NCI-H1092 treated with DMSO at 0.1 percent for 48 hours (cell line): ENCODE measurements around the gene CBX7.

Experiments
- DNase-seq: peaks from one replicate; lab custom pipeline; 2025; lab: John Stamatoyannopoulos, UW

The CBX7 gene

DNA sequence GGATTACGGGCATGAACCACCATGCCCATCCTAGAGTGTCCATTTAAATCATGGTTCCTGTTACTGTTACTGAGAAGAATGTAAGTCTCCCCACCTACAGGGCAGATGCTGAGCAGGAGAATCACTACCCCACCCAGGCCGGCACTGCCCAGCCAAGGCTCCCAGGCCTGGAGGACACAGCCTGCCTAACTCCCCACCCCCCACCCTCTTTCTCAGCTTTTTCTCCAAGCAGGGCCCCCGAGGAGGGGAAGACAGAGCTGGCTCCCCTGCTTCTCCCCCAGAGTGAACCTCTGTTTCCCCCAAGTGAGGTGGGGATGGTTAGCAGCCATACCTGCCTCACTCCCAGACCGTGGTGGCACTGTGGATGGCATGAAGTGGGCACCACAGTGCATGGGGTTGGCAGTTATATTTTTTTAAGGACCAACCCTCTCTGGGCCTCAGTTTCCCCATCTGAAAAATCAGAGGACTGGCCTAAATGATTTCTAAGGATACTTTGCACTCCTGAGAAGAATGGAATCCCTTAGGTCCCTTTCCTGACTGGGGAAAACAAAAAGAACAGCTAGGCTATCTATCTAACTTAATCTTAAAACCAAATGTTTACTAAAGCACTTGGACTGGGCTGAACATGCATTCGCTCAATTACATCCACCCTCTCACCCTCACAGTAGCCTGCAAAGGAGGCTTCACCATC is 5.0 kb downstream of the CBX7 start:
- DNase-seq: no peak

DNA sequence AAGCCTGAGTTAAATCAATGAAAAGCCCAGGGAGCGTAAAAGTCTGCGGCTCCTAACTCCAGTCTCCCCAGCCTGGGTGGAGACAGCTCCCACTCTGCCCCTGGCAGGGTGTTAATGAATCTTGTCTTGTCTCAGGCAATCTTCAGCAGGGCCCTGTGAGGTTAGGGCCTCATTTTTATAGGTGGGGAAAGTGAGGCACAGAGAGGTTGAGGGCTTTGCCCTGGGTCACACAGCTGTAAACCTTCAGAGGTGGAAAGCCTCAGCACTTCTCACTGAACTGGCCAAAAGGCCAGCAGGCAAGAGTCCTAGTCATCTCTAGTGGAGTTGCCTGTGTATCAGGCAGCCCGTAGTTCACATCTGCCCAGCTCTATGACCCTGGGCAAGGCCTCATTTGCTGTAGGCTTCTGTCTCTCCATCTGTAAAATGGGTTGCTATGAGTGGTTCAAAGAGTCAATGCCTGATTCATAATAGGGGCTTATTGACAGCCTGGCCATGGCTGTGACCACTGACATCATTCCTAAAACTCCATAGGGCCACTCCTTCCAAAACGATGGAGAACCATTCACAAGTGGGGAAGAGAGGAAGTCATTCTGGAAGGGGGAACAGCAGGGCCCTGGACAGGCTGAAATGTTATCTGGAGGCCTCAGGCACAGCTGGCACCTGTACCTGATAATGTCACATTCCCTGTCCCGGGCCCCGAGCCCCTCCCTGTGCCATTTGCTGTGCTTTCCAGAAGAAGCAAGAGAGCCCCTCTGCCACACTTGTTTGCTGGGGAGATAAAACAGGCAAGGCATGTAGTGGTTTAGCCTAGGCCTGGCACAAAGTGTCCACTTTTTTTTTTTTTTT is 6.0 kb downstream of the CBX7 start:
- no peak for DNase-seq

DNA sequence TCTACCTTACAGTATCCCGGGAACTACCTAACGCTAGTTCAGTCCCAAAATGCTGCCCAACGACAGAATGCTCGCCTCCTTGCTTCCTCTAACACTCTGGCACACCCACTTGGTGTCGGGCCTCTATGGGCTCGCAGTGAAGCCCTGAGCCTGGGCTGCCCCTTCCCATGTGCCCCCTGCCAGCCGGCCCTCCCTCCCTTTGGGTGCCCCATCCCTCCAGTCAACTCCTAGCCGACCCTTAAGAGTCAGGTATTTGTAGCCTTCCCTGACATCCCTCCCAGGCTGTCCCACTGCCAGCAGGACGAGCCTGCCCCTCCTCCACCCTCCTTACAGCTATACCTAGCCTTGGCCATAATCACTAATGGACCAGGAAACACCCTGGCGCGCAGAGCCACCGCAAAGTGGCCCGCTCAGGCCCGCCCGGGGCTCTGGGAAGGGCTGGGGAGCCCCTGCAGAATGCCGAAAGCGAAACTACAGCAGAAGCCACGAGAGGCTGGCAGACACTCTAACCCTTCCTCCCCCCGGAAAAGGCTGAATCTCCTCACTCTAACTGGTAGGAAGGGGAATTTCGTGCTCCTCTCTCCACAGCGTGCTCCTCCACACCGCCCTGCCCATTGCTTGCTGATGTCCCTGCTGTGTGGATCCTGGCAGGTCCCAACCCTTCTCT is 8.2 kb downstream of the CBX7 start:
- no peak for DNase-seq

DNA sequence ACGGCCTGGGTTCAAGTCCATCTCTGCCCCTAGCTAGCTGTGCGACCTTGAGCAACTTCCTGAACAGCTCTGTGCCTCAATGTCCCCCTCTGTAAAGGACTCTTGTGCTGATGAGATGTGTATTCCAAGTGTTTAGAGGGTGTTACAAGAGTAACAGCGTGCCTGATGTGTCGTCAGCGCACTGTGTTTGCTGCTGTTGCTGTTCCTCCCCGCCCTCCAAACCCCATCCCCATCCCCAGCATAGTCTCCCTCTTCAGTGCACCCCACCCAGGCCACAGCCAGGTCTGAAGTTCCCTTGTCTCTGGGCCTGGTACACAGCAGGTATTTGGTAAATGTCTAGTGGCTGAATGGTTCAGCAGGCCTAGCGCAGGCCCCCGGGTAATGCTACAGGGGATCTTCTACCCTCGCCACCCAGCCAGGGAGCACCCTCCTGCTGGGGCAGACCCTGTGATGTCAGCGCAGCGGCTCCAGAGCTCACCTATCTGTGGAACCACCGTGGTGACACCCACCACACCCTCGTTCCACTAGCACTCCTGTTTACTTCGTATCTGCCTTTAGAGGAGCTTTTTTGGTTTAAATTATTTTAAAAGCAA is 10.3 kb downstream of the CBX7 start:
- DNase-seq: no peak

DNA sequence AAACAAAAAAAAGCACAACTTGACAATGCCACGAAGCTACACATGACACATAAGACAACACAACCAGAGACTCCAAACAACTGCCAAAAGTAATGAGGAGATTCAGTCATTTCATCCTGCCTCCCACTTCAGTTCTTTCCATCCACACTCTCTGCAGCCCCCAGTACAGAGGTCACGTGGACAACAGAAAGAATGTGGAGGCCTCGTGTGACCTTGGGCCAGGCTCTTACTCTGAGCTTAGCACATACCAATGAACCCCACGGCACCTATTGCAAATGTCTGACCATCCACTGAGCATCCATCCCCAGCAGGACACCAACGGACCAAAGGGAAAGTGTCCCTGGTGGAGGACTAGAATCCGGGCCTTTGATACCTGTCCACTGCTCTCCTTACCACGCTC is 12.5 kb downstream of the CBX7 start:
- no peak for DNase-seq

DNA sequence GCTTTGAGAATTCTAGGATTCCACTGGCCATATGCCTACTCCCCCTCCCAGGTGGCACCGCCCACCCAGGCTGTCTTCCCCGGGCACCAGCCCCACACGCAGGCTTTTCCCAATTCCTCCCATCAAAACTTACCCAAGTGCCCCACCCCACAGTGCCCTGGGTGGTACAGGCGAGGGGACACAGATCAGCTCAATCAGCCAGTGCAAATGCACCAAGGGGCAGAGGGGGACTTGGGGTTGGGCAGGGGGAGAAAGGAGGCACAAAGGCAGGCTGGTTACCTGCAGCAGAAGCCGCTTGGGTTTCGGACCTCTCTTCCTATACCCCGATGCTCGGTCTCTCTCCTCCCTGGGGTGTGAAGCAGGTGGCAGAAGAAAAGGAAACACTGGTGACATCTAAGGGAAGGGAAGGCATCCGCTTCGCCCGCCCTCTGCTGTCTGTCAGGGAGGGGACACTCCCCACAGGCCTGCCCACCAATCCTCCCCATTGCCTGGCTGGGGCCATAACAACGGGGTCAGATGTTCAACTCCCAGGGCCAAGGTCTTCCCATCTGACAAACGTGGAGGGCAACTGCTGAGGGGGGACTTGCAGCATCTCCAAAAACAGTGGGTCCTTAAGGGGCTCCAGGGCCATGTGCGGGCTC is 14.0 kb downstream of the CBX7 start:
- no peak for DNase-seq

DNA sequence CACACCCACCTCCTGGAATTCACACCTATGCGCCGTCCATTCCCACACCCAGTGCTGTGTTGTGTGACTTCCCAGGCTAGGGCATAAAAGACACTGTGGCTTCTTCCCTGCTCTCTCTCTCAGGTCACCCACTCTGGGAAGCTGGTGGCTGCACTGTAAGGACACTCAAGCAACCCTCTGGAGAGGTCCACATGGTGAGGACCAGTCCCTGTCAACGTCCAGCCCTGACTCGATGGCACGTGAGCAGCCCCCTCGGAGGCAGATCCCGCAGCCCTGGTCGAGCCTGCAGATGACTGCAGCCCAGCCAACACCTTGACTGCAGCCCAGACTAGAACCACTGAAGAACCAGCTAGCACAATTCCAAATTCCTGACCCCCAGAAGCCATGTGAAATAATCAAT is 16.2 kb downstream of the CBX7 start:
- no peak for DNase-seq

DNA sequence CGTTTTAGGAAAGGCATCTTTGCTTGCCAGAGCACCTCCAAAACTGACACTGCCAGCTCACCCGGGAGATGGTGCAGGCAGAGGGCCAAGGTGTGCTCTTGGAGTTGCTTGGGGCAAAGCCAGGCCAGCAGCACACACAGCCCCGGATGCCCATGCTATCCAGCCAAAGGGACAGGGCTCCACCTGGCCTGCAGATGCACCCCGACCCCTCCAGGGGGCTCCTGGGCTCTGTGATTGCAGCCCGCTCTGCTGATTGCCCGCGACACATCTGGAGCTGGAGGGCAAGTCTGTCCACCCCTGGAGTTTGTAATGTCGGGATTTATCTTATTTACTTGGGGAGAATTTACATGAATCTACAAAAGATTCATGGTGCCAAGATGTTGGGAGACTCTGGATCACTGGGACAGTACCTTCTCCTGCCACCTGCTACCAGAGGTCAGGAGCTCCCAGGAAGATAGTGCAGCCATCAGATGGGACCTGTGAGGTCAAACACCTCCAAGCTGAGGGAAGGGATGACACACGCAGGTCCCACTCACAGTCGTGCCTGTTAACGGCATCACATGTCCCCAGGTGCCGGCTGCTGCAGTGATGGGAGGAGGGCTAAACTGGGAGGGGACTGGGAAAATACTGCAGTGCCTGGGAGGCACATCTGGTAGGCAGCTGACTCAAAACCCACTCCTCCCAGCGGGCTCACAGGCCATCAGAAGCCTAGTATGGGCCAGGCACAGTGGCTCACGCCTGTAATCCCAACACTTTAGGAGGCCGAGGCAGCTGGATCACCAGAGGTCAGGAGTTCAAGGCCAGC is 17.2 kb downstream of the CBX7 start:
- peak; percentile 19 for DNase-seq

DNA sequence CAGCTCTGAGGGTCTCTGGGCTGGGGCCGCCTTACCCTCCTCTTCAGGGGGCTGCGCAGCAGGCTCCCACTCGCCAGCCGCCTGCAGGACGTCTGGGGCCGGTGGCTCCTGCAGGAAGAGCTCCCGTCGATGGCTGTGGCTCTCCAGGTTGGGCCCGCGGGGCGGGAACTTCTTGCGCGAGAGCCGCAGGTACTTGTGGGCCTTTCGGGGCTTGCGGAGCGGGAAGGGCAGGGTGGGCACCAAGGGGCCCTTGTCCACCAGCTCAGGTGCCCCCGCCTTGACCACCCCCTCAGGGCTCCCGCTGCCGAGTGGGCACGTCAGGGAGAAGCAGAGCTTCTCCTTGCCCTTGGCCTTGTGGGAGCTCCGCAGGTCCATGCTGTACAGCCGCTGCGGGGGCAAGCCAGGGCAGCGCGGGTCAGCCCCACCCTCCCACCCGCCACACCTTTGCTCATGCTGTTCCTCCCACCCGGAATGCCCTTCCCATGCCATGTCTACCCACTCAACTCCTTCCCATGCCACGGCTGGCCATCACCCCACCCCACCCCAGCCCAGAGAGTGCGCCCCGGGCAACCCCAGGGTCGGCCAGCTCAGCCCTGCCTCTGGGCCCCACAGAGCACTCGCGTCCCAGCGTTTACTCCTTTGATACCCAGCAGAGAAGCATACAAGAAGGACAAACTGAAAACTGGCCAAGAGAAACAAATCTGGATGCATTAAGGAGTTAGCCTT is 18.0 kb downstream of the CBX7 start:
- no peak for DNase-seq

DNA sequence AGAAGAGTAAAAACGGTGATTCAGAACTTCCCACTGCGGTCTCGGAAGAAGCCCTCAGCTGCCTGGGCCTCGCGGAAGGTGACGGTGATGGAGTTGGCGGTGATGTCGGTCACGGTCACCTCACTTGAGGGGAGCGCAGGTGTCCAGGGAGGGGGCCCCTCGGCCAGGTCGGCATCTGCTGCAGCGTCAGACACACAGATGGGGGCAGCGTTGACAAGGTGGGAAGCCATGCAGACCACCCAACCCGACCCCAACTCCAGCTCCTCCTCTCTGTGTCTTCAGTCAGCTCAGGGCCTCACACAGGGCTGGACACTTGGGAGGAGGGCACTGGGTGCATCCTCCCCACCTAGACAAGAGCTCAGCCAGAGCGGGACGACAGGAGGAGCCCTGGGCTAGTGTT is 18.6 kb downstream of the CBX7 start:
- no peak for DNase-seq

DNA sequence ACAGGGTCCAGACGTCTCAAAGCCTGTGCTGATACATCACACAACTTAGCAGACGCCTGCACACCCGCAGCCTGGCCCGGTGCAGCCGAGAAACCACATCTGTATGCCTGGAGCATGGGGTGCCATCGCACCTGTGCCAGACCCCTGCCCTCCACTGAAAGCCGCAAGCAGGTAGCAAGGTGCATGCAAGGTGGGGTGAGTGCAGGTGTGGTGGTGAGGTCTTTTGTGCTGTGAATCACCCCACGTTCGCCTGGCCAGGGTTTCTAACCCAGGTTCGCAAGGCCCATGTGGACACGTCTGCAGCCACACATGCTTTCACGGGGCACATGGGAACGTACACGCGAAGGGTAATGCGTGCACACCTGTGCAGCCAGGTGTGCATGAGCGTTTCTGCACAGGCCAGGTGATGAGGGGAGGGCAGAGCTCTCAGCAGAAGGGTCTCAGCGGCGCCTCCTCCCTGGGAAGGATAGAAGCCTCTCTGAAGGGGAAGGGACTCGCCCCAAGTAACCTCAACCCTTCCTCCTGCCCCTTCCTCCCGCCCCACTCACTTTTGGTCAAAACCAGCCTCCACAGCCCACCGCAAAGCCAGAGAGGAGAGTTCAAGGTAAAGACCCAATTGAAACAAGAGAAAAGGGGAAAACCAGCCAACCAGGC is 19.5 kb downstream of the CBX7 start:
- no peak for DNase-seq

DNA sequence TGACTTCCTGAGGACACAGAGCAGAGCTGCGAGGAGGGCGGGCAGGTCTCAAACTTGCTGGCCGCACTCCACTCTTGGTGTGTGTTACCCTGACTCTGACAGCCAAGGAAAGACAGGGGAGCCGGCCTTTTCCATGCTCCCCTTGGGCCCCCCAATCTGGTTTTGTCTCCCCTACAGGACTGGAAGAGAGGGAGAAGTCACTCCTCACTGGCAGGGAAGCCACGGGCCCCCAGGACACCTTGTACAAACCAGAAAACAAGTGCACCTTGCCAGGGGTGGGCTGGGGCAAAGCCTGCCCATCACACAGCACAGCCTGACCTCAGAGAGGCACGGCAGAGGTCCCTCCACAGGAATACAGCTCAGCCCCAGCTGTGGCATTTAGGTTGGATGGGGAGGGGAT is 20.2 kb downstream of the CBX7 start:
- no peak for DNase-seq

DNA sequence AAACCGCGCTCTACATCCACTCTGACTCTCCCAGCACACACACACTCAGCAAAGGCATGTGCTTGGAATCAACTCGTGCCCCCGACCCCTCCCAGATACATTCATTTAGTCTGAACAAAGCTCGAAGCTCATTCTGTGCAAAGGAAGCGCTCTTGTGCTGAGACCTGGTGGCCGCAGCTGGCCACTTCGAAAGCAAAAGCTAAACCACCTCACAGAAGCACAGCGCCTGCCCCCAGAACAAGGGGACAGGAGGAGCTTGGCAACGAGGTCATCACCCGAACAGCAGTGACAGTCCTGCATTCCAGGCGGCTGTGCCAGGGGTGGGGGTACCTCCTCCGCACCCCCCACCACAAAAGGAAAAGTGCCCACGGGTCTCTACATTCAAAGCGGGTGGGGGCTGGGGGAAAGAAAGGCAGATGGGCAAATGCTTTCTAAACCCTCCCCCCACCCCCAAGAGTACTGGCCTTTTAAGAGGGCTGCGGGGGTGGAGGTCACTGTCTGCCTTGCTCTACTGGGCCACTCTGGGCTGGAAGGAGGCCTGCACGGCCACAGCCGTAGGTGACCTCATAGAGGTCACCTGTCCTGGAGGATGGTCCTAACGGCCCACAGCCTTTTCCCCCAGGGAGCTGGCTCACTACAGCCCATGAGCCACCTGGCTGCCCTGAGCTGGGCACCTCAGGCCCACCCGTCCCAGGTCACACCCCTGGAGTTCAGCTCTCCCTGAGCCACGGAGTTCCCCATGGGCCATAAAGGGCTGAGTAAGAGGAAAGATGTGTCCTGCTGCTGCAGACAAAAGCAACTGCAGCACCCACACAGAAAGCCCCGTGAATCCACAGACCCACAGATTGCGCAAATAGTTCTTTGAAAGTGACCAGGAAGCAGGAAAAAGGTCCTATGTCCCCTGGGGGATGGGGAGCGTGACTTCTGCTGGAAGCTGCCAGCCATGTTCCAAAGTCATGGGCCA is 21.3 kb downstream of the CBX7 start:
- no peak for DNase-seq

DNA sequence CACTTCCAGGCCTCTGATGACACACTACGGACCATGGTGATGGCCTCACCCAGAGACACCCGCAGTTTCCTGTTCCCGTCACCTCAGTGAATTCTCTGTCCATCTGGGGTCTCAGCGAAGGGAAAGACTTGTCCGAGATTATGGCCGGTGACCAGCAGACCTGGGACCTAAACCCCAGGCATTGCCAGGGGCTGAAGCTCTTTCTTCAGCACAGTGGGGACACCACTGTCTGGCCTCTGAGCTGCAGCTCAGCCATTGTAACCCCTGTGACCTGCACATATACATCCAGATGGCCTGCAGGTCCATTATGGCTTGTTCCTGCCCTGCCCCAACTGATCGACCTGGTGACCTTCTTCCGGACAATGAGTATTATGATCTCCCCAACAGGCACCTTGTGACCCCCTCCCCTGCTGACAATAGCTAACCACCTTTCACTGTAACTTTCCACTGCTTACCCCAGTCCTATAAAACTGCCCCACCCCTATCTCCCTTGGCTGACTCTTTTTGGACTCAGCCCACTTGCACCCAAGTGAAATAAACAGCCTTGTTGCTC is 22.3 kb downstream of the CBX7 start:
- no peak for DNase-seq

DNA sequence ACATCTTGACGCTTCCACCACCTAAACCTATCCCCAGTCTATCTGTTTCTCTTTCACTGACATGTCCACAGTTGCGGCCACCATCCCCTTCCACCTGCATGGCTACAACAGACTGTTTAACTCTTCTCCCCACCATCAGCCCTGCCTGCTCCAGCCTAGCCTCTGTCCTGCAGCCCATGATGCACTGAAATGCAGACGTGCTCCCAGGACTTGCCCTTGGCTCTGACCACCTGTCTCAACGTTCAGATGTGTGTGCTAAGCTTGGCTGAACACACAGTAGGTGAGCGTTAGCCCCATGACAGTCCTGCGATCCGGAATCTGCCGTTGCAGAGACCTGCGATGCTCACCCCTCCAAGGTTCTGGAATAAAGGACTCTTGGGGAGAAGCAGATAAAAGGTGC is 22.7 kb downstream of the CBX7 start:
- no peak for DNase-seq

DNA sequence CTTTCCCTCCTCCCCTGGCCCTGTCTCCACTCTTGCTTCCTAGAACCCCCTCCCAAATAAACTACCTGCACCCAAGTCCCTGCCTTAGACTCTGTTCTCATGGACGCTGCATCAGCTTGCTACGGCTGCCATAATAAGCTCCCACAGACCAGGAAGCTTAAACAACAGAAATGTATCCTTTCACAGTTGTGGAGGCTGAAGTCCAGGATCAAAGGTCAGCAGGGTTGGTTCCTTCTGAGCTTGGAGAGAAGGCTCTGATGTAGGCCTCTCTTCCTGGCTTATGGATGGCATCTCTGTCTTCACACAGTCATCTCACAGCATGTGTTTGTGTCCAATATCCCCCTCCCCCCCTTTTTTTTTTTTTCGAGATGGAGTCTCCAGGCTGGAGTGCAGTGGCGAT is 23.4 kb downstream of the CBX7 start:
- DNase-seq: no peak

DNA sequence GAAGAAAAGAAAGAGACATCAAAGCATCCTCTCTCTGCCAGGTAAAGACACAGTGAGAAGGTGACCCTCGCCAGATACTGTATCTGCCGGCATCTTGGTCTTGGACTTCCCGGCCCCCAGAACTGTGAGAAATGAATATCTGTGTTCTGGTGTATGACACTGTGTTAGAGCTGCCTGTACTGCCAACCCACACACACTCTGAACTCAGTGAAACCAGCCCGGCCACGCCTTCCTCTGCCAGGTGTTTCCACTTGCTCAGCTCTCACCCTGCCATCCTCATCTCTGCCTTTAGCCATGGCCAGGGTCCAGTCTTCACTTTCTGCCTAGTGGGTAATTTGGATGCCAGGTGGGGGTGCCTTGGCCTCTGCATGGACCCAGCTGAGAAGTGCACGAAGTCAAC is 24.0 kb downstream of the CBX7 start:
- no peak for DNase-seq

DNA sequence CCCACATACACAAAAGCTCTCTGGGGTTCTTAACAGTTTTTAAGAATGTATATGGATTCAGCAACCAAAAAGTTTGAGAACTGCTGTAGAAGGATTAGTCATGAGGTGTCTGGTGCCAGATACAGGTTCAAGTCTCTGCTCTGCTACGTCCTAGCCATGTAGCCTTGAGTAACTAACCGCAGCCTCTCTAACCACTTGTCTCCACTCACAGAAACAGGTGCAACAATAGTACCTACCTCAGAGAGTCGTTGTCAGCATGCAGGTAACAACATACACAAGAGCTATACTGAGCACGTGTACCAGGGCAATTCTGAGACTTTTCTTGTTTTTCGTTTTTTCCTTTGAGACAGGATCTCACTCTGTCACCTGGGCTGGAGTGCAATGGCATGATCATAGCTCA is 26.9 kb downstream of the CBX7 start:
- no peak for DNase-seq
